GM19455 (cell line): ENCODE results near the gene TRIM50.
A peak's percentile ranks its signal among the peaks of the same experiment; 100 is the strongest.
"Not testable (repeated sequence)": the region's sequence is repeated elsewhere in the genome, so short reads cannot be mapped to it uniquely, and the experiment has no call there.

ENCODE experiments used
- ATAC-seq: cut with Tn5 transposase; IDR thresholded peaks from one replicate; pipeline ENCODE4 v1.9.1; 2021; ENCODE audit not compliant: unreplicated experiment

The TRIM50 gene

DNA sequence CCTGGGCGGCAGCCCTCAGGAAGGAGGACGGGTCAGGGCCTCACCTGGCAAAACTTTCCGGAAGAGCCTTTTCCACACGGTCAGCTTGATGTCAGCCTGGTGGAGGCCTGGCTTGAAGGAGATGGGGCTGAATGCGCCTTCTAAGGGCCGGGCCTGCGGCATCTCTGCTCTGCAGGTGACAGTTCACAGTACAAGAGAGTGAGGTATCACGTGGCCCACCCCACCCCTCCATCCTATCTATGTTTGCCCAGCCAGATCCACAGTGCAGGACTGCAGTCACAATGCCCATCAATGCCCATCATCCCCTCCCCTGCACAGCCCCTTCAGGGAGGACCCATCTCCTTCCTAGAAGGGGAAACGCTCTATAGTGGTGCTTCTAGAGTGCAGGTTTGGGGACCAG, 11.4 kb downstream of the TRIM50 start:
- ATAC-seq: no peak

DNA sequence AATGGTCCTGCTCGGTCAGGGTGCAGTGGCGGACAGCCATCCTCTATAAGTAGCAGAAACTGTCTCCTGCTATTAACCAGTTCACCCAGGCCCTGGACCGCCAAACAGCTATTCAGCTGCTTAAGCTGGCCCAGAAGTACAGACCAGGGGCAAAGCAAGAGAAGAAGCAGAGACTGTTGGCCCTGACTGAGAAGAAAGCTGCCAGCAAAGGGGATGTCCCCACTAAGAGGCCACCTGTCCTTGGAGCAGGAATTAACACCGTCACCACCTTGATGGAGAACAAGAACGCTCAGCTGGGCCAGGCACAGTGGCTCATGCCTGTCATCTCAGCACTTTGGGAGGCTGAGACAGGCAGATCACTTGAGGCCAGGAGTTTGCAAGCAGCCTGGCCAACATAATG, 13.6 kb downstream of the TRIM50 start:
- ATAC-seq: no peak

DNA sequence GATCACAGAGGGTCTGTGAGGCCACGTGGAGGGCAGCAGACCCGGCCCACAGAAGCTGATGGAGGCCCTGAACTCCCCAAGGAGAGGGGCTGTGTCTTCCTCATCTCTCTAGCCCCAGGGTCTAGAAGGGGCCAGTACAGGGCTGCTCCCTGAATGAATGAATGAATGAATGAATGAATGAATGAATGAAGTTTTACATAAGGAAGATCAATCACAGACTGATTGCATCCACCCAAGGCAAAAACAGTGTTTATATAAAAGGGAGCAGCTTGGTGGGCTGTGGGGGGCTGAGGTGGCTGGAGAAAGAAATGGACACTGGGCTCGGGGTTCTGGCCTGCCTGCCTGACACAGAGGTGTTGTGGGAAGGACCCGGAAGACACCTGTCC, 14.4 kb downstream of the TRIM50 start:
- no peak for ATAC-seq

DNA sequence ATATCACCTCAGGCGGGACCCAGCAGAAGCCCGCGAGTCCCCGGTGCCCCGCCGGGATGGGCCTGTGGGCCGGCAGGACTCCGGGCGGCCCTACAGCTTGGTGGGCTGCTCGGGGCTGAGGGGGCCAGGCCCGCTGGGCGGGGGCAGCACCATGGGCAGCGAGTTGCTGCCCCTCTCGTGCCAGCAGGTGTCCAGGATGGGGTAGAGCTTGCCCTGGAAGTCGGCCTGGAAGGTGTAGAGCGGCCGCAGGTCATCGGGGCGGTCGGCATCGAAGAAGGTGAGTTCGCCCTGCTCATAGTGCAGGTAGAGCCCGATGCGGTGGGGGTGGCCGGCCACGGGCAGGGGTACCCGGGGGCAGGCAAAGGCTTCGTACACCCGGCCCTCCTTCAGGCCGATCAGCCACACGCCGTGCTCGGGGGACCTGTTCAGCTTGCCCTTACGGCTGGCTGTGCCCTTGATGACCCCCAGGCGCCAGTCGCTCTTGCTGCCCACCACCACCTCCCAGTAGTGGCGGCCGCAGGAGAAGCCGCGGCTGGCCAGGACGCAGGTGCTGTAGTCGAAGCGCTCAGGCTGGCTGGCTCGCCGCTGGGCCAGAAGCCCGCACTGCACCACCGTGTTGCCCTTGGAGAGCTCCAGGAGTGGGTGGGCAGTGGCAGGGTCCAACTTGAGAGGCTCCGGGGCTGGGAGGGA, 14.9 kb downstream of the TRIM50 start:
- no peak for ATAC-seq

DNA sequence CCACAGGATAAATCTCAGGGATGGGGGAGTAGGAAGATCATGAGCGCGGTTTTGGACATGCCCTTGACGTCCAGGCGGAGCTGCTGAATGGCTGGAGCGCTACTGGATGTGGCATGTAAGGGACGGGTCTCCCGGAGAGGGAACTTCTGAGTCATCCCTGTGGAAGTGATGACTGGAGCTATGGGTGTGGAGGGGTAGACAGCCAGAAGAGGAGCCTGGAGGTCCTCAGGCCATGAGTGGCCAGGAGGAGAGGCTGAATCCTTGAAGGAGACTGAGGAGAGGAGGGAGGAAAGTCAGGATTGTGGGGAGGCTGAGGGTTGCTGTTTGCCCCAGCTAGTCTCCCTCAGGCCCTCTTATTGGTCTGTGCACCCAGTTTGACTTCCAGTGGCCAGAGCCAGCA, 16.5 kb downstream of the TRIM50 start:
- not testable (repeated sequence) for ATAC-seq

DNA sequence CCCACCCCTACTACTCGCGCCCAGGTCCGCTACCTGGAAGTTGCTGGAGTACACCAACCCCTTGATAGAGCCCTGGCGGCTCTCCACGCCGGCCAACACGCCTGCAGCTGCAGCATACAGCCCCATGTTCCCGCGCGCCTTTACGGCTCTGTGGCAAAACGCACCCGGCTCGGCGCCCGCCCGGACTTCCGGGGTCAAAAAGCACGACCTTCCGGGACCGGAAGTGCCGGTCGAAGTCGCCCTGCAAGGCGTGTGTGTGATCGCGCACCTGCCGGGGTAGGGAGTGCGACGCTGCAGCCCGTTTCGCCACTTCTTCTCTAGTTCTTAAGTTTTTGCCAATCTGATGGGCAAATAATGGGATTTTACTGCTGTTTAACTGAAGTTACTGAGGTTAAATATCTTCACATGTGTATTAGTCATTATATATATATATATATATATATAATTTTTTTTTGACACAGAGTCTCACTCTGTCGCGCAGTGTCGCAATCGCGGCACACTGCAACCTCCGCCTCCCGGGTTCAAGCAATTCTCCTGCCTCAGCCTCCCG, 19.1 kb downstream of the TRIM50 start, which contains the start of gene NSUN5:
Gene NSUN5 (minus strand): TSS at position 162 of the 550 bp plus-strand sequence. CDS start 36 bp downstream, at position 126.
- peak; percentile 65 for ATAC-seq

DNA sequence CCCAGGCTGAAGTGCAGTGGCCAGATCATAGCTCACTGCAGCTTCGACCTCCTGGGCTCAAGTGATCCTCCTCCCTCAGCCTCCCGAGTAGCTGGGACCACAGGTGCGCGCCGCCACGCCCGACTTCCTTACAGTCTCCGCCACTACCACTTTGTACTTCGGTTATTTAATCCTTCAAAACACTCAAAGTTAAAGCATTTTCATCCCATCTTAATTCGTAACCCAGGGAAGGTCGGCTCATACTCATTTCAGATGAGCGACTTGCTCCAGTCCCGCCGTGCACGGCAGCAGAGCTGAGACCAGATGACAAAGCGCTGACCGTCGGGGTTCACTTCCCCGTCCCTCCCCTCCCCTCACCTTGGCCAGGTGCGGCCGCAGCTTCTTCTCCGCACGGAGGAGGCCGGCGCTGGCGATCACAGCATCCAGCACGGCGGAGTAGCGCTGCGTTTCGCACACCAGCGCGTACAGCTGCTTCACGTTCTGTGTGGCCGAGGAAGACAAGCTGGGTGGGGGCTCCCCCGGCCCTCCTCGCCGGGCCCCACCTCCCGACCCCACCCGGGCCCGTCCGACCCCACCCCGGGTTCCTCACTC, 19.7 kb downstream of the TRIM50 start:
- ATAC-seq: peak; percentile 34

DNA sequence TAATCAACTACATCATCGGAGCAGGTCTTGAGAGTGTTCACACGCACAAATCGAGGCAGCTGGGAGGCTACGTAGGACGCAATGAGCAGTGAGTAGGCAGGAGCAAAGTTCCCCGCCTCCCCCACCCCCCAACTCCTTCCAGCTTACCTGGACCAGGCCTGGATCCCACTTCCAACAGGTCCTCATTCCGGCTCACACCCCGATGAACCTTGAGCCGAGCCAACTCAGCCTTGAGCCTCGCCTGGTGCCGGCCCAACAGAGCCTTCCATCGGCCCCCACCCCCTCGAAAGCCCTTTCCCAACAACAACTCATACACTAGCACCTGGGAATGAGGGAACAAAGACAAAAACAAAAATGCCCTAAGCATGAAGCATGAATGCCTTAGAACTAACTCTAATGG, 20.4 kb downstream of the TRIM50 start:
- no peak for ATAC-seq

DNA sequence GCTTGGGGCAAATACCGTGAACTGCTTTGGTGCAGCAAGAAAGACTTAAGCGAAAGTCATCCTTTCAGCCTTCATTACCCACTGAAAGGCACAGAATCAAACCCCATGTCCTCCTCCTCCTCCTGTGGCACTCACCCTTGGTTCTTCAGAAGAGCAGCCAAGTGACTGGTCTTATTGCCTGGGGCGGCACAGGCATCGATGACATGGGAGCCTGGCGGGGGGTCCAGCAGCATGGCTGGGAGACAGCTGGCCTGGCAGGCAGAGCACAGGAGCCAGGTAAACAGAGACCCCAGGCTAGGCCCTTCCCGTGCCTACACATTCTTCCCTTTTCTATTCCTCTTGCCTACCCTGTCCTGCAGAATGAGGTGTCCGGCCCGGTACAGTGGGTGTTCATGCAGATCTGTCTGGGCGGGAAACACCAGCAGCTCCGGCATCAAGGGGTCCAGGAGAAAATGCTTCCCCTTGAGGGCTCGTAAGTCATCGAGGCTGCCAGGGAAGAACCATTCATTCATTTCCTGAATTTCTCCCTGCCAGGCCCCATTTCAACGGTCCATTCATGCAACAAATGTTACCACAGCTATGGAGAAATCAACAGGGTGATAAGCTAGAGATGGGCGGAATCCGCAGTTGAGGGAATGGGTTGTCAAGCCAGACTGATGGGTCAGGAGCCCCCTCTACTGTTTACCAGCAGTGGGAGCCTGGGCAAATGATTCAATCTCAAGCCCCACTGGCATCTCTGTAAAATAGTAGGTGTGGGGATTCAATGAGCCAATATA, 23.1 kb downstream of the TRIM50 start:
- not testable (repeated sequence) for ATAC-seq

DNA sequence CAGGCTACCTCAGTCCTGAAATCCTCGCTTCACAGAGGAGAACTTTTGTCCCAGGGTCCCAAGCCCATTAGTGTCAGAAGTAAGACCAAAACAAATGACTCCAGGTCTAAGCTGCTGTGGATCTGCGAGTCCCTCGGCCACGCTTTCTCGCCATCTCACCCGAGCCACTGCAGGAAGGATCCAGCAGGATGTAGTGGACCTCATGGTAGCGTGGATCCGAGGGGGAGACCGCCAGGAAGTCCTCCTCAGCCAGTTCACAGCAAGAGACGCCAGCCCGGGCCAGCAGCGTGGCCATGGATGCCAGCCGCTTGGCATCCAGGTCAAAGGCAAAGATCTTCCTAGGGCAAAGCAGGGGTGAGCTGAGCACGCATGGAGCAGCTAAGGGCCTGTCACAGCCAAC, 23.8 kb downstream of the TRIM50 start:
- no peak for ATAC-seq

DNA sequence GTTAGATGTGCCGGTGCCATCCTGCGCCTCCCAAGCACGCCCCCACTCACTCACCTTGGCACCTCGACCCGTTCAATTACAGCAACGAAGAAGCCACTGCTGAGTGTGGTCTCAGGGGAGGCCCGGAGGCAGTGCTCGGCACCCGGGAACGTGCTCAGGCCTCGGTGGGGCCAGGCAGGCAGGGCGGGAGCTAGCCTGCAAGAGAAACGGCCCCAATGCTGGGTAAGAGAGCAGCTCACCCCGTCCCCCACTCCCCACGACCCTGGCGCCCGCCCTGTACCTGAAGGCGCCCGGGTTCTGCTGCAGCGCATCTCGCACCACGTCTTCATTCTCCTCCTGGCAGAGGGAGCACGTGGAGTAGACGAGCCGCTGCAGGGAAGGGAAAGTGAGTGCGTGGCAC, 24.3 kb downstream of the TRIM50 start:
- no peak for ATAC-seq

DNA sequence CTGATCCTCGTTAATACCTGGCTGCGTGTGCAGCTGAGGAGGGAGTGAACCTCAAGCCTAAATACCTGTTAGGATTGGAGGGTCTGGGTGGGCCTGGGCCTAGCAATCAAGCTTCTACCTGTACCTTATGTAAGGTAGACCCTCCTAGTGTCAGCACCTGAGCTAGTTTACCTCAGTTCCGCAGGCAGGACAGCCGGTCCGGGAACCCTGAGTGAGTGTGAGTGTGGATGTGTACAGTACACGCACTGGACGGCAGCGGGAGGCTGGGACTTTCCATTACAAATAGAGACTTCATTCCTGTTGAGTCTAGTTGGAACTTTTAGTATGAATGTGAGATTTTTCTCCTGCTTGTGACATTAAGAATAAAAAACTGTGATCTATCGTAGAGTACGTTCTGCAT, 25.0 kb downstream of the TRIM50 start:
- ATAC-seq: not testable (repeated sequence)

DNA sequence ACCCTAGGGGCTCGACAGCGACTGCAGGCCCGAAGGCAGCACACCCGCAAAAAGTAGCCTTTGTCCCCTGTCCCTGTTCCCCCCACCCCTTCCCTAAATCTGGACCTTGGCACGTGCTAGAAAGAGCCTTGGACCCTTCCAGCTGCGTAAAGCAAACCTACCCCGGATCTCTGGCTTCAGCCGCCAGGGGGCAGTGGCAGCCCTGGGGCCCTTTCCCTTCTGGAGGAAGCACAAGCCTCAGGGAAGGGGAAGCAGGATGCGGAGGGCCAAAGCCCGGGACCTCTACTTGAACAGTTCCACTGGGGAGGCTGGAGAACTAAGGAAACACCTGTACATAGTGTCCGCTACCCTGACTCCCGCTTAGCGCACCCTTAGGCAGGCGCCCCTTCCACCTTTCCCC, 26.8 kb downstream of the TRIM50 start:
- ATAC-seq: not testable (repeated sequence)

DNA sequence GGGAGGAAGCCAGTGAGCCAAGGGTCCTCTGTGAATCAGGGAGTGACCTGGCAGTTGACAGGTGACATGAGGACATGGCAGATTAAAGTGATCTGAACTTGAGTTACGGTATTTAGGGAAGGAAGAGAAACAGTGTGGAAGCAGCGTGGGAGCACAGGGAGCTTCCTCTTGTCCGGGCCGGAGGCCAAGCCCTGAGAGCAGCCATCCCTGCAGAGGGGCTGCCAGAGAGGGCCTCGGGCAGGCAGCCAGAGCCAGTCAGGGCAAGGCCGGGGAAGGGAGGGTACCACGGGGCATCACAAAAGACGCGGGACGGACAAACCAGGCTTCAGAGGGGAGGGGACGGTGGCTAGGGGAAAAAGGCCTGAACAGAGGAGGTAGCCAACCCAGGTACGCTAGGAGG, 28.1 kb downstream of the TRIM50 start:
- not testable (repeated sequence) for ATAC-seq

DNA sequence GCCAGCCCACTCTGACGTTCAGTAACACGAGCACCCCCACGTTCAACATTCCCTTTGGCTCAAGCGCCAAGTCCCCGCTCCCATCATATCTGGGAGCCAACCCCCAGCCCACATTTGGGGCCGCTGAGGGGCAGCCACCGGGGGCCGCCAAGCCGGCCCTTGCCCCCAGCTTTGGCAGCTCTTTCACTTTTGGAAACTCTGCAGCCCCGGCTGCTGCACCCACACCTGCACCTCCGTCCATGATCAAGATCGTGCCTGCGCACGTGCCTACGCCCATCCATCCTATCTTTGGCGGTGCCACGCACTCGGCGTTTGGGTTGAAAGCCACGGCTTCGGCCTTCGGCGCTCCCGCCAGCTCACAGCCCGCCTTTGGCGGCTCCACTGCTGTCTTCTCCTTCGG, 30.2 kb downstream of the TRIM50 start:
- ATAC-seq: not testable (repeated sequence)

DNA sequence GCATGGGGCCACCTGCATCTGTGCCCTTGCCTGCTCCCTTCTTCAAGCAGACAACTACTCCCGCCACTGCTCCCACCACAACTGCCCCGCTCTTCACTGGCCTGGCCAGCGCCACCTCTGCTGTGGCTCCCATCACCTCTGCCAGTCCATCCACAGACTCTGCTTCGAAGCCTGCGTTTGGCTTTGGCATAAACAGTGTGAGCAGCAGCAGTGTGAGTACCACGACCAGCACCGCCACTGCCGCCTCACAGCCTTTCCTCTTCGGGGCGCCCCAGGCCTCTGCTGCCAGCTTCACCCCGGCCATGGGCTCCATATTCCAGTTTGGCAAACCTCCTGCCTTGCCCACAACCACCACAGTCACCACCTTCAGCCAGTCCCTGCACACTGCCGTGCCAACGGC, 30.6 kb downstream of the TRIM50 start:
- ATAC-seq: not testable (repeated sequence)

DNA sequence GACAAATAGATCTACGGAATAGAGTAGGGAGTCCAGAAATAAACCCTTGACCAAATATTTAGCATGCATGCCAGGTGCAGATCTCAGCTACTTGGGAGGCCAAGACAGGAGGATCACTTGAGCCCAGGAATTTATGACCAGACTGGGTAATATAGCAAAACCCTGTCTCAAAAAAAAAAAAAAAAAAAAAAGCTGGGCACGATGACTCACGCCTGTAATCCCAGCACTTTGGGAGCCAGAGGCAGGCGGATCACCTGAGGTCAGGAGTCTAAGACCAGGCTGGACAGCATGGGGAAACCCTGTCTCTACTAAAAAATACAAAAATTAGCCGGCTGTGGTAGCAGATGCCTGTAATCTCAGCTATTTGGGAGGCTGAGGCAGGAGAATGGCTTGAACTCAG, 50.7 kb downstream of the TRIM50 start:
- ATAC-seq: not testable (repeated sequence)

DNA sequence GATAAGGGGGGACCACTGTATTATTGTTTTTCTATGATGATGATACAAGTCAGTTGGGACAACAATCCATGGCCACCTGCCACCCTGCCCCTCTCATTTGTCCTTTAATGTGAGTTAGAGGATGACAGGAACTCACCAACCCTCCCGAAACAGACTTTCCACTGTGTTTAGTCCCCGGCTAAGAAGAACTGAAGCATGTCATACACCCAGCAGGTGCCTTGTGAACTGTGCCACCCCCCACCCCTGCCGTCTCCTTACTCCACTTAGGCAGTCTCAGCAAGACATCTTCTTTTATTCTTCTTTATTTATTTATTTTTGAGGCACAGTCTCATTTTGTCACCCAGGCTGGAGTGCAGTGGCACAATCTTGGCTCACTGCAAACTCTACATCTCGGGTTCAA, 60.1 kb downstream of the TRIM50 start:
- not testable (repeated sequence) for ATAC-seq

DNA sequence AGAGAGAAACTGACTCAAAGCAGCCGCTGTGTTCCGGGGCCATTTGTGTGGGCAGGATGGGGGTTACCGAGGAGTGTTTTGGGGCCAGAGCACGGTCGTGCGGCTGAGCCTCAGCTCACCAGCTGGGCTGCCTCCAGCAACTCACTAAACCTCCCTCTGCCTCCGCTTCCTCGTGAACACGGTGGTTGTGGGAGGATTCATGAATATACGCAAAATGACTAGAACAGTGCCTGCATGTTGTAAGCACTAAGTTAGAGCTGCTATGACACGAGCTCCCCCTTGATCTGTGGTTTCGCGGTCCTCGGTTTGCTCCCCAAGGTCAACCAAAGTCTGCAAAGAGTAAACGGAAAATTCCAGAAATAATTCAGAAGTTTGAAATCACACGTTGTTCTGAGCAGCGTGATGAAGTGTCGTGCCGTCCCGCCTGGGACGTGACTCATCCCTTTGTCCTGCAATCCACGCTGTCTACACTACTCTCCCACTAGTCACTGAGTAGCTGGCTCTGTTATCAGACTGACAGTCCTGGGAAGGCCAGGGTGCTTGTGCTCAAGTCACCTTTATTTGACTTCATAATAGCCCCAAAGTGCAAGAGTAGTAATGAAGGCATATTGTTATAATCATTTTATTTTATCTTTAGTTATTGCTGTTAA, 61.0 kb downstream of the TRIM50 start:
- peak; percentile 73 for ATAC-seq
